ENCODE data around the gene CMTM5.

The CMTM5 gene, protein sequence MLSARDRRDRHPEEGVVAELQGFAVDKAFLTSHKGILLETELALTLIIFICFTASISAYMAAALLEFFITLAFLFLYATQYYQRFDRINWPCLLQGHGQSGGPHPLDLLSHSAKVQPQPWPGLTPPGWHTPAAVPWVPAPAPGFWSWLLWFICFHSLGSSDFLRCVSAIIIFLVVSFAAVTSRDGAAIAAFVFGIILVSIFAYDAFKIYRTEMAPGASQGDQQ

GRCh38 chr14:23376482-23377197 lies at the start of gene CMTM5:
Gene CMTM5, plus strand, starts transcription at chr14:23377046. Its CDS starts 206 bp downstream, at chr14:23377252.
- no peak for DNase-seq

GRCh38 chr14:23327947-23328744 lies 48.7 kb upstream of the CMTM5 start:
- peak; percentile 62 for DNase-seq

- DNase-seq = no peak
Measured at GRCh38 chr14:23335623-23336022, 41.2 kb upstream of the CMTM5 start.

- DNase-seq = no peak
Measured at GRCh38 chr14:23339506-23340268, 37.2 kb upstream of the CMTM5 start.

- DNase-seq = no peak
Measured at GRCh38 chr14:23344481-23344880, 32.4 kb upstream of the CMTM5 start.

DNA sequence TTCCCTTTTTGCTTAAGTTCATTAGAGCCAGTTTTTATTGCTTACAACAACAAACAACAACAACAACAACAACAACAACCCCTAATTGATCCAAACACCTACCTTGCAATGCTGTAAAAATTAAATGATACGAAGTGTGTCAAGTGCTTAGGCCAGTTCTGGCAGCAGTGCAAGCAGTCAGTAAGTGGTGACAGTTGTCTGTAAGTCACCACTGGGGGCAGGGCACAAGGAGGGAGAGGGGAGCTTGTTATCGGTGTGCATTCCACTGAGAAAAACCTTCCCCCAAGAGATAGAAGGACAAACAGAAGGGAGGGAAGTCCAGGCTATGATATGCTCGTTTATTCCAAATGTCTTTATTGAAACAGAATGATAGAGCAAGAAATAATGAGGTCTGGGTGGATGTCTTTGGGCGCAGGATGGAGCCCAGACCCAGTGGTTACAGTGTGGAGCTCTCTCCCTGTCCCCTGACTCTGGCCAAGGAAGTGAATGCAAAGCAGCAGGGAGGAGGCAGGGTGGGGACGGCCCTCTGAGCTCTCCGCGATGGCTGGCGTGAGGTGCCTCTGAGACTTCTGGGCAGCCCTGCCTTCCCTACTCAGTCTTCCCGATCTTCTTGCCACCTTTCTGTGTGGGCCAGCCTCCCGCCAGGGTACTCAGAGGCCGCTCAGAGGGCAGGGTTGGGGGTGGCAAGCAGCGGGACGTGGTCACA lies 30.7 kb upstream of the CMTM5 start:
- DNase-seq = no peak

- no peak for DNase-seq
Measured at GRCh38 chr14:23346693-23347405, 30.0 kb upstream of the CMTM5 start.

GRCh38 chr14:23347406-23348296 lies 29.2 kb upstream of the CMTM5 start:
- no peak for DNase-seq

- no peak for DNase-seq
Measured at GRCh38 chr14:23348297-23348655, 28.6 kb upstream of the CMTM5 start.

- no peak for DNase-seq
Measured at GRCh38 chr14:23349156-23349845, 27.5 kb upstream of the CMTM5 start.

DNA sequence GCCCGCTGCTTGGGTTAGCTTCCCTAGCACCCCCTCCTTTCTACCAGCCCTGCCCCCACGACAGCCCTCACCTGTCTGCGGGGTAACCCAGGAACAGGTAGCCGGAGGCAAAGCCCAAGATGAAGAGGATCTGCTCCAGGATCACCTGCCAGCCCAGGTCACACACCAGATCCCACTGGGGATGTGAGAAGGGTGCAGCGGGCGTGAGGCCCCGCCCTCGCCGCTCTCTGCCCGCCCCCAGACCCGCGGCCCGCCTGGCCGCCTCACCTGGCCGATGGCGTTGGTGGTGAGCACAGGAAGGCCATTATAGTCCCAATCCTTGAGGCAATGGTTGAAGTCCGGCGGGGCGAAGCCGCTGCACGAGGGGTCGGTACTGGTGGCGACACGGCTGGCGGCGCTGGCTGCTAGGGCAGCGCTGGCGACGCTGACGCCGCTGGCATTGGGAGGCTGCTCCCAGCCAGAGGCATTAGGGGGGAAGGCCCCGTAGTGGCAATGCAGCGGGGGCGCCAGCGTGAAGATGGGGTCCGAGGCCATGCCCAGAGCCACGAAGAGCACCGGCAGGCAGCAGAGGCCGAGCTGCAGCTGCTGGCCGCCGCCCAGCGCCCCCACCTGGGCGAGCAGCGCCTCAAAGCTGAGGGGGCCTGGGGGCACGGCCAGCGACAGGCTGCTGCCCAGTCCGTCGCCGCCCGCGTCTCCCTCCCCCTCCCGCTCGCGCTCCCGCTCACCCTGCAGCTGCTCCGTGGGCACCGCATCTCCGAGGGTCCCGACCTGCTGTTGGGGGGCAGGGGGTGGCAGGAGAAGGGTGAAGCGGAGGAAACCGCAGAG lies 25.0 kb upstream of the CMTM5 start:
- no peak for DNase-seq

DNA sequence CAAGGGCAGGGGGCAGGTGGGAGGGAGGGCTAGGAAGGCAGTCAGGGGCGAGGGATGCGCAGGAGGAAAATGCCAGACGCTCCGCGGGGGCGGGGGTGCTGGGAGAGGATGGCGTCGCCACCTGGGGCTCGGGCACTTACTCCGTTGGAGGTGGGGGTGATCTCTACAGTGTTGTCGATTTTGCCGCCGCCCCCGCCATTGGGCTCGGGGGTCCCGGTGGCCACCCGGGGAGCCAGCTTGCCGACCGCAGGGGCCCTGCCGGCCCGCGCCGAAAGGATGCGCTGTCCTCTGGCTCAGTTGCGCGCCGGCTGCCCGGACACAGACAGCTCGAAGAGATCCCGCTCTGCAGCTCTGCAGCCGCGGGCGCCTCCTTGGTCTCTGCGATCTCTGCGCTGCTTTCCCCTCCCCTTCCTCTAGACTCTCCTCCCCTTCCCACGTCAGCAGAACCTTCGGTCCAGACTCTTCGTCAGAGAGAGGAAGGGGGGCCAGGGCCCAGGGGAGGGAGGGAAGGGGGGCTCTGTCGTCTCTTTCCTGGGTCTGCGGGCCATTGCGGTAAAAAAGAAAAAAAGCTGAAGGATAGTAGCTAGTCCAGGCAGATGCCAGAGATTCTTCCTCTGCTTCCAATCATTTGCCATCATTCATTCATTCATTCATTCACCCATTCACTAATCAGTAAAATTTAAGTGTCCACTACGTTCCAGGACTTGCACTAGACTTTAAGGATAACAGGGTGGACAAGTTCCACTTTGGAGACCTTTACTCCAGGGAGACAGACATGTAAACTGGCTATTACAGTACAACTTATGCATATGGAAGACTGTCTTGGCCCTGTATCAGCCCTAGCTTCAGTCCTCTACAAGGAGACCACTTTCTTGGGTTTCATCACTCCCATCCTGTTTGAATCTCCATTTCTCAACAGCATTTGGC lies 24.1 kb upstream of the CMTM5 start, which contains the start of gene SLC22A17:
SLC22A17 (minus strand) TSS at position 382 of the 927 bp plus-strand sequence.
- DNase-seq = peak; percentile 36

DNA sequence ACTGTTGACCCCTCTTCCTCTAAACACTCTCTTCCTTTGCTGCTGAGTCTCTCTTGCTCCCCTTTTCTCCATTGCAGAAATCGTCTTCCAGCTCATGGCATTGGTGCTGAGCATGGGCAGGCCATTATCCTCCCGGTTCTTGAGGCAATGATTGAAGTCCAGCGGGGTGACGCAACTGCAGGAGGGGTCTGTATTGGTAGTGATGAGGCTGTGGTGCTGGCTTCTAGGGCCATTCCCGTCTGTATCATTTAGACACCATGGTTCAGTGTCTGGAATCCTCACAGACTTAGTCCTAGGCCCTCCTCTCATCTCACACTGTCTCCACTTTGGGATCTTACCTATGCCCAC lies 23.4 kb upstream of the CMTM5 start:
- DNase-seq = no peak

GRCh38 chr14:23354990-23355389 lies 21.9 kb upstream of the CMTM5 start:
- DNase-seq = no peak

GRCh38 chr14:23355871-23356435 lies 20.9 kb upstream of the CMTM5 start:
- no peak for DNase-seq

DNA sequence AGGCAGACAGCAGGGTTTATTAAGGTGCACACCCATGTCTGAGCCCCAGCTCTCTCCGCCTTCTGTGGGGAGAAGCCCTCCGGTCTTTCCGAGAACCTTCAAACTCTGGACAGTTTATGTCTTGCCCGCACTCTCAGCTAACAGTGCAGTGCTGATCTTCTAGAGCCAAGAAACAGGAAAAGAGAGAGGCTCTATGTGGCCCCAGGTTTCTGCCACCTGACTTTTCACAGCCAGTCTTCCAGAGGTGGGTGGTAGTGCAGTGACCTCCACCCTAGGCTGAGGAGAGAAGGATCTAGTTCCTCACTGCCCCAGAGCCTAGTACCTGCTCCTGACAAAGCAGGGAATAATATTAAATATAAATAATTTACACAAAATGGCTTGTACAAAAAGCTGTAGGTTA lies 20.2 kb upstream of the CMTM5 start:
- DNase-seq = no peak

DNA sequence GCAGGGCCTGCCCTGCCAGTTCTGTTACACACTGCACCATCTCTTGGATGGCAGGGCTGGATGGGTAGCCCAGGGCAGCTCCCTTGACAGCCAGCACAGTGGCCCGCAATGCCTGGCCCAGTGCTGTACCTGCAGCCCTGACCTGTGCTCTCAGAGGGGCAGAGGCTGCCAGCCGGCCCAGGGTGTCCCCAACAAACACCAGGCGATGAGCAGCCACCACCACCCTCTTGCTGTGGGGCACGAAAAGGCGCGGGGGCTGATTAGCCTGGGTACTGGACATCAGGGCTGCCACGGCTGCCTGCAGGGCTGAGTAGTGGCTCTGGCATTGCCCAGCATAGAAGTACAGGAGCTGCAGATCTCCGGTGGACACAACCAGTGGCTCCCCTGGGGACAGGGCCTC lies 19.6 kb upstream of the CMTM5 start:
- no peak for DNase-seq

DNA sequence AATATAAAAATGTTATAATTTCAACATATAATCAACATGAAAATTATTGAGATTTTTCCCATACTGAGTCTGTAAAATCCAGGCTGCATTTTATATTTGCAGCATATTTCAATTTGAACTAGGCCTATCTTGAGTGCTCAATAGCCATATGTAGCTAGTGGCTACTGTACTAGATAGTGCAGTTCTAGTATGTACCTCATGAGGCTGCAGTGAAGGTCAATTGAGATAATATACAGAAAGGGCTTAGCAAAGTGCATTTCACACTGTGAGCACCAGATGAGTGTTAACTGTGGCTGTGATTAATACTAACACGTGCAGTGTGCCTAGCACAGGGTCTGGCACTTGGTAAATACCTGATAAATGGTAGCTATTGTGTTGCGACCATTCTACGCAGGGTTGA lies 18.8 kb upstream of the CMTM5 start:
- no peak for DNase-seq

All from stimulated activated naive CD4-positive, alpha-beta T cell treated with Interleukin-2 at 50 U/mL for 16 hours (primary cell).